ENCODE results near the gene TBXA2R. TPM values are rescaled to one million over a fixed set of nuclear protein-coding genes. Genes with fewer than 3 reads are reported as not detected.

TBXA2R gene
- total RNA-seq, 4 donors from 2014 or later = 0.20 to 4.2 (median 0.90) TPM

DNA sequence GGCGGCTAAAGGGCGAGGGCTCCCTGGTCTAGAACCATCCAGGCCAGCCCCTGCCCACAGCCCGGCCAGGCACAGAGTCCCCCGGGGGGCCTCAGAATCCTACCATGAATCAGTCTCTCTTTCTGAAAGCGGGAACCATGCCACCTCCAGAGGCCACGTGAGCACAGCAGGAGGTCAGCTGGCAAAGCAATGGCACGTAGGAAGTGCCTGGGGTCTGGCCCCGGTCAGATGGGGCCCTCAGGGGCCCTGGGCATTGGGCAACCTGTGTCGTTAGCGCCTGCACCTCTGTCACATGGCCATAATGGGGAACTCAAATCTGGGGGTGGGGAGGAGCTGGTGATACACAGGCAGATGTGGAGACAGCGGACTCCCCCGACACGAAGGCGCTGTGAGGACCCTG is 58.1 kb downstream of the TBXA2R start:
- no peak for TF ChIP-seq POLR2A (IDR thresholded peaks at IDR 0.05)
- TF ChIP-seq, protein P1, sequence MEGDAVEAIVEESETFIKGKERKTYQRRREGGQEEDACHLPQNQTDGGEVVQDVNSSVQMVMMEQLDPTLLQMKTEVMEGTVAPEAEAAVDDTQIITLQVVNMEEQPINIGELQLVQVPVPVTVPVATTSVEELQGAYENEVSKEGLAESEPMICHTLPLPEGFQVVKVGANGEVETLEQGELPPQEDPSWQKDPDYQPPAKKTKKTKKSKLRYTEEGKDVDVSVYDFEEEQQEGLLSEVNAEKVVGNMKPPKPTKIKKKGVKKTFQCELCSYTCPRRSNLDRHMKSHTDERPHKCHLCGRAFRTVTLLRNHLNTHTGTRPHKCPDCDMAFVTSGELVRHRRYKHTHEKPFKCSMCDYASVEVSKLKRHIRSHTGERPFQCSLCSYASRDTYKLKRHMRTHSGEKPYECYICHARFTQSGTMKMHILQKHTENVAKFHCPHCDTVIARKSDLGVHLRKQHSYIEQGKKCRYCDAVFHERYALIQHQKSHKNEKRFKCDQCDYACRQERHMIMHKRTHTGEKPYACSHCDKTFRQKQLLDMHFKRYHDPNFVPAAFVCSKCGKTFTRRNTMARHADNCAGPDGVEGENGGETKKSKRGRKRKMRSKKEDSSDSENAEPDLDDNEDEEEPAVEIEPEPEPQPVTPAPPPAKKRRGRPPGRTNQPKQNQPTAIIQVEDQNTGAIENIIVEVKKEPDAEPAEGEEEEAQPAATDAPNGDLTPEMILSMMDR (IDR thresholded peaks at IDR 0.05) = no peak
- WGBS, 2 donors = 76 to 83% methylated on average over 12 to 14 of the region's 14 CpGs
- no peak overlapping the region for H3K4me3 ChIP-seq (ENCODE audit: low read depth, poor library complexity, severe bottlenecking)
- intact Hi-C loops (cut with DNase I; ENCODE audit: low total_unique reads) = no loop called here
- DNase-seq (ENCODE audit: low spot score in 2 of 2) = no peak

DNA sequence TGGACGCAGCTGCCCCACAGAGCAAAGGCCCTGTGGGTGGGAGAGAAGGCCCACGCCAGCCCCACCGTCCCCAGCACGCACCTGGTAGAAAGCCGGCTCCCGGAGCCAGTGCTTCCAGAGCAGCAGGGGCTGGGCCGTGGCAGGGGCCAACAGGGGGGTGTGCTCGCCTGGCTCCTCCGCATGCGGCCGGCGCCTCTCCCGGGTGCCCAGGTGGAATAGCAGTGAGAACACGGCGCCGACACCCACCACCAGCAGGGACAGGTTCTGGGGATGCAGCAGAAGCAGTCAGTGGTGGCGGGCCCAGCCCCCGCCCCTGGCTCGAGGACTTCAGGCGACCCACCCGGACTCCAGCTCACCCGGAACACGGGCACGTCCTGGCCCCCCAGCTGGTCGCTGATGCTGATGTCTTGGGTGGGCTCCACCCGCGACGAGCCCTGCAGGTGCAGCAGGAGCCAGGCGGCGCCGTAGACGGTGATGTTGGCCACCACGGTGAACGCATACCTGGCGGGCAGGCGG is 58.9 kb downstream of the TBXA2R start:
- TF ChIP-seq POLR2A (IDR thresholded peaks at IDR 0.05) = no peak
- TF ChIP-seq, protein P1 (IDR thresholded peaks at IDR 0.05) = no peak
- intact Hi-C loops (cut with DNase I; ENCODE audit: low total_unique reads) = no loop called here
- no peak overlapping the region for H3K4me3 ChIP-seq (ENCODE audit: low read depth, poor library complexity, severe bottlenecking)
- DNase-seq (ENCODE audit: low spot score in 2 of 2) = no peak
- 75 to 81% methylated on average over 26 to 29 of the region's 36 CpGs for WGBS, 2 donors

DNA sequence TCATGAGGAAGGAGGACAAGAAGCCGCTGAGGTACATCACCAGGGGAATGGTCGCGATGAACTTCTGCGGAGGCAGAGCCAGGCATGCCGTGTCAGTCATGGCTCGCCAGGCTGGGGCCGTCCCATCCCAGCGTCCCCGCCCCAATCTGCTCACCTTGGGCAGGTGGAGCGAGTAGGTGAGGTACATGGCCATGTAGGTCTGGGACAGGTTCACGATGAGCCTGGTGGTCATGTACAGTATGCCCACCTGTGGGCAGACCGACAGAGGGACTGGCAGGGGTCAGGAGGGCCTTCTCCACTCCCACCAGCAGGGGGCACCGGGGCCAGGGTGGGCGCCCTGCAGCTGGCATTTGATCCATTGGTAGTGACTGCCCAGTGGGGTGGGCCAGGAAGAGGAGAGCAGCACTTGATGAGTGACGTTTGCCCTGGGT is 59.4 kb downstream of the TBXA2R start:
- TF ChIP-seq, protein P1 (IDR thresholded peaks at IDR 0.05) = no peak
- no peak for TF ChIP-seq POLR2A (IDR thresholded peaks at IDR 0.05)
- DNase-seq (ENCODE audit: low spot score in 2 of 2) = no peak
- H3K4me3 ChIP-seq (ENCODE audit: low read depth, poor library complexity, severe bottlenecking) = no peak overlapping the region
- intact Hi-C loops (cut with DNase I; ENCODE audit: low total_unique reads) = no loop called here
- 76 to 84% methylated on average over 10 to 13 of the region's 15 CpGs for WGBS, 2 donors

DNA sequence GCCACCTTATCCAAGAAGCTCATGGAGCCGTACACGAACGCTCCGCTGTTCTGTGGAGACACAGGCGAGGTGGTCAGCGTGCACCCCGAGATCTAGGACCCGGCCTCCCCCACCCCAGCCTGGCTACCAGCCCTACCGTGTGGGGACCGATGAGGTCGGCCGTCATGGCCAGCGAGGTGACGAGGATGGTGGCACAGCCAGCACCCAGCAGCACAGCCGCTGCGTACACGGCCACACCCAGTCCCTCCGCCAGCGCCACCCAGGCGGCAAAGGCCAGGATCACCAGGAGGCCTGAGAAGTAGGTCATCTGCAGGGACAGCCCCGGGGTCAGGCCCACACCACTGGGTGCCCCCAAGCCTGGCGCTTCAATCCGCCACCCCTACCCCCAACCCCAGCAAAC is 60.6 kb downstream of the TBXA2R start:
- TF ChIP-seq, protein P1 (IDR thresholded peaks at IDR 0.05) = no peak
- TF ChIP-seq POLR2A (IDR thresholded peaks at IDR 0.05) = no peak
- DNase-seq (ENCODE audit: low spot score in 2 of 2) = no peak
- H3K4me3 ChIP-seq (ENCODE audit: low read depth, poor library complexity, severe bottlenecking) = no peak overlapping the region
- intact Hi-C loops (cut with DNase I; ENCODE audit: low total_unique reads) = no loop called here
- 78 to 84% methylated on average over 13 to 23 of the region's 23 CpGs for WGBS, 2 donors

DNA sequence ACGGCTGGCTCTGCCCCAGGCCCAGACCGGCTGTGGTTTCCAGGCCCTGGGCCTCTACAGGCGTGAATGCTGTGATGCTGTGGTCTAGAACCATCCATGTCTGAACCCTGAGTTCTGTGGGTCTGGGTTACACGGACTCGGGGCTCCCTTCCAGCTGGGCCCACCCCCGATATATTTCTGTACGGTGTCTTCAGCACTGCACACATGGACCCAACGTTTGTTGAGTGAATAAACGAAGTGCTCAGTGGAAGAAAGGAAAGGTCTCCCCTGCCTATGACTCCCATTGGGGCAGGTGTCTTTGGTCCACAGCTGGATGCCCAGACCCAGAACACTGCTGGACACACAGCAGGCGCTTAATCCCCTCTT is 61.0 kb downstream of the TBXA2R start:
- no peak overlapping the region for H3K4me3 ChIP-seq (ENCODE audit: low read depth, poor library complexity, severe bottlenecking)
- TF ChIP-seq, protein P1 (IDR thresholded peaks at IDR 0.05) = no peak
- TF ChIP-seq POLR2A (IDR thresholded peaks at IDR 0.05) = no peak
- WGBS, 2 donors = 69 to 72% methylated on average over 10 of the region's 10 CpGs
- intact Hi-C loops (cut with DNase I; ENCODE audit: low total_unique reads) = no loop called here
- DNase-seq (ENCODE audit: low spot score in 2 of 2) = no peak
